ENCODE data around the gene HYOU1. TPM values are rescaled to one million over a fixed set of nuclear protein-coding genes. Genes with fewer than 3 reads are reported as not detected.
A peak's percentile ranks its signal among the peaks of the same experiment; 100 is the strongest.

Gene HYOU1
- total and polyA plus RNA-seq, 10 donors: 12.3 to 131 (median 72.0) TPM

GRCh38 chr11:119077839-119078238 is 20.8 kb upstream of the HYOU1 start:
- Histone ChIP-seq H3K4me1 (no peaks in the 10 kb centered on the region), H3K36me3 (peaks cover 6 to 100% (median 98%) of the 10 kb centered on the region in 6 donors), H3K4me3 (no peak overlapping the region), H3K27me3 (replicated peaks in 1 of 7) (no peaks in the 10 kb centered on the region), H3K9me3 (no peaks in the 10 kb centered on the region), H3K27ac (no peak overlapping the region)
- no peak for TF ChIP-seq CTCF (IDR thresholded peaks at IDR 0.05 in 8 of 11, conservative IDR thresholded peaks at IDR 0.05 in 3 of 11)
- no peak for TF ChIP-seq POLR2A (IDR thresholded peaks at IDR 0.05)
- TF ChIP-seq POLR2AphosphoS5 (IDR thresholded peaks at IDR 0.05): no peak
- WGBS, 5 donors: 93 to 97% (median 95%) methylated on average over 11 of the region's 11 CpGs
- peak; percentile 52 for DNase-seq
- intact Hi-C loops (cut with DNase I; ENCODE audit: low total_unique reads): no loop called here

- no peaks in the 10 kb centered on the region for H3K9me3 ChIP-seq
- H3K27ac ChIP-seq: peak within 1 kb of the TSS; percentile 63 to 96 (median 92)
- H3K27me3 ChIP-seq (replicated peaks in 1 of 7): no peaks in the 10 kb centered on the region
- intact Hi-C loops (cut with DNase I; ENCODE audit: low total_unique reads): no loop called here
- peaks cover 4 to 44% (median 28%) of the 10 kb centered on the region in 6 donors for H3K36me3 ChIP-seq
- peaks cover 14 to 62% (median 37%) of the 10 kb centered on the region in 6 donors for H3K4me1 ChIP-seq
- TF ChIP-seq POLR2AphosphoS5 (IDR thresholded peaks at IDR 0.05) (peak; percentile 95 to 96 (median 96)), CTCF (IDR thresholded peaks at IDR 0.05 in 8 of 11, conservative IDR thresholded peaks at IDR 0.05 in 3 of 11) (peak in 2 of 11 experiments; percentile 10 to 27), POLR2A (IDR thresholded peaks at IDR 0.05) (peak in 1 of 3 donors; percentile 34)
- DNase-seq: peak; percentile 100
- H3K4me3 ChIP-seq: peak within 1 kb of the TSS; percentile 69 to 98 (median 86)
- 0 to 1% (median 0%) methylated on average over 40 to 49 of the region's 49 CpGs for WGBS, 5 donors
Measured at GRCh38 chr11:119067371-119068222, 10.6 kb upstream of the HYOU1 start, which contains the start of gene VPS11. TSS of gene VPS11 (plus strand) at chr11:119067818. CDS start at chr11:119067824, 6 bp downstream.

GRCh38 chr11:119065369-119065768 is 8.4 kb upstream of the HYOU1 start:
- Histone ChIP-seq H3K27ac (peak overlapping the region in 2 of 8 donors; percentile 1 to 96), H3K36me3 (peaks cover 0 to 36% (median 6%) of the 10 kb centered on the region in 6 donors), H3K9me3 (no peaks in the 10 kb centered on the region), H3K4me3 (no peak overlapping the region), H3K4me1 (peaks cover 14 to 49% (median 39%) of the 10 kb centered on the region in 6 donors), H3K27me3 (replicated peaks in 1 of 7) (no peaks in the 10 kb centered on the region)
- TF ChIP-seq POLR2A (IDR thresholded peaks at IDR 0.05) (no peak), CTCF (IDR thresholded peaks at IDR 0.05 in 8 of 11, conservative IDR thresholded peaks at IDR 0.05 in 3 of 11) (peak in 6 of 11 experiments; percentile 6 to 61 (median 44))
- WGBS, 5 donors: 68 to 76% (median 71%) methylated on average over 4 of the region's 4 CpGs
- intact Hi-C loops (cut with DNase I; ENCODE audit: low total_unique reads): no loop called here
- DNase-seq: no peak

GRCh38 chr11:119062779-119063178 is 5.8 kb upstream of the HYOU1 start:
- Histone ChIP-seq H3K9me3 (no peaks in the 10 kb centered on the region), H3K4me1 (peaks cover 11 to 33% (median 26%) of the 10 kb centered on the region in 6 donors), H3K4me3 (no peak overlapping the region), H3K27ac (no peak overlapping the region), H3K27me3 (replicated peaks in 1 of 7) (no peaks in the 10 kb centered on the region), H3K36me3 (peaks cover 0 to 22% (median 0%) of the 10 kb centered on the region in 6 donors)
- intact Hi-C loops (cut with DNase I; ENCODE audit: low total_unique reads): no loop called here
- WGBS, 5 donors: 78 to 92% (median 85%) methylated on average over 5 of the region's 5 CpGs
- DNase-seq: no peak
- TF ChIP-seq POLR2A (IDR thresholded peaks at IDR 0.05) (no peak), CTCF (IDR thresholded peaks at IDR 0.05 in 8 of 11, conservative IDR thresholded peaks at IDR 0.05 in 3 of 11) (no peak), POLR2AphosphoS5 (IDR thresholded peaks at IDR 0.05) (no peak)
